ENCODE measurements around the gene IRF2. TPM values are rescaled to one million over a fixed set of nuclear protein-coding genes. Genes with fewer than 3 reads are reported as not detected.

IRF2 gene
- total and polyA plus RNA-seq, 2 of the 8 experiments (the other 6 are each of a cell fraction or from before 2014, with no cell fraction given), result 13.8 to 17.0 TPM

DNA sequence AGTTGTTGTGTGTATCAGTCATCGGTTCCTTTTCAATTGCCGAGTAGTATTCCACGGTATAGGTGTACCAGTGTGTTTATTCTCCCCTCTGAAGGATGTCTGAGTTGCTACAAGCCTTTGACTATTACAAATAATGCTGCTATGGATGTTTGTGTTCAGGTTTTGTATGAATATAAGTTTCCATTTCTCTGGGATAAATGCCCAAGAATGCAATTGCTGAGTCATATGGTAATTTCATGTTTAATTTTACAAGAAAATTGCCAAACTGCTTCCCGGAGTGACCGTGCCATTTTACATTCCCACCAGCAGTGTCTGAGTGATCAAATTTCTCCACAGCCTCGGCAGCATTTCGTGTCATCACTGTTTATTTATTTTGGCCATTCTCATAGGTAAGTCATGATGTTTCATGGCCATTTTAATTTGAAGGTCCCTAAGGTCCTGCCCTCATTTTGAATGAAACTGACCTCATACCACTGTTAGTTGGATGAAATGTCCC lies 73.9 kb downstream of the IRF2 start:
- DNase-seq (ENCODE audit: low read depth in 1 of 2, low spot score in 2 of 2) (no peak), FAIRE-seq (no peak)
- H3K18ac ChIP-seq (ENCODE audit: extremely low read depth, low read length), result no peak overlapping the region
- no peak overlapping the region for H2BK5ac ChIP-seq (ENCODE audit: low read depth, low read length)
- H3K9me3 ChIP-seq (ENCODE audit: insufficient read depth in 2 of 2, low read depth in 1 of 2, low read length in 1 of 2), result no peaks in the 10 kb centered on the region
- 94% methylated on average over 7 of the region's 7 CpGs; no CpG with 5 or more reads in 1 of the 2 experiments for WGBS, 2 experiments (ENCODE audit: extremely low coverage in 1 of 2, insufficient coverage in 1 of 2, insufficient read length in 1 of 2, insufficient replicate concordance in 2 of 2, low coverage in 1 of 2, low lambda C conversion rate in 2 of 2, missing lambda C conversion rate in 1 of 2)
- peaks cover 2 to 9% (median 4%) of the 10 kb centered on the region in 4 experiments; a peak in 5 of 8 replicates for H3K36me3 ChIP-seq (ENCODE audit: control insufficient read depth in 2 of 4, insufficient read depth in 4 of 4, low read length in 3 of 4)
- POLR2A ChIA-PET (ENCODE audit: partially characterized antibody), result interaction anchor here (1.6 kb wide), 1 partner anchor 10 kb away, joined by 7 read pairs; no protein-coding TSS in a partner anchor
- no peaks in the 10 kb centered on the region for H3K79me1 ChIP-seq (ENCODE audit: low read depth, low read length)
- H3K14ac ChIP-seq (ENCODE audit: insufficient read length), result no peak overlapping the region
- peaks cover 13 to 29% (median 17%) of the 10 kb centered on the region in 4 experiments for H3K4me1 ChIP-seq (replicated peaks in 1 of 4; ENCODE audit: control insufficient read depth in 3 of 4, insufficient read depth in 4 of 4, low read length in 3 of 4)
- no peak overlapping the region for H3K4me3 ChIP-seq (ENCODE audit: extremely low read depth in 1 of 4, insufficient read depth in 2 of 4, low read depth in 3 of 4, low read length in 4 of 4)
- no peak overlapping the region for H2BK12ac ChIP-seq (ENCODE audit: low read depth, low read length)
- H3K4ac ChIP-seq (replicated peaks; ENCODE audit: insufficient read length, low read depth, low read length), result no peak overlapping the region
- H4K91ac ChIP-seq (replicated peaks; ENCODE audit: insufficient read length, low read length), result no peak overlapping the region
- no peak overlapping the region for H3K56ac ChIP-seq (replicated peaks; ENCODE audit: insufficient read length, low read depth, low read length)
- no peaks in the 10 kb centered on the region for H3K79me2 ChIP-seq (ENCODE audit: control insufficient read depth in 1 of 2, insufficient read depth in 2 of 2, low read length in 2 of 2)
- no peaks in the 10 kb centered on the region for H3K23me2 ChIP-seq (ENCODE audit: low read depth, low read length)
- no peak overlapping the region for H3K27ac ChIP-seq (ENCODE audit: low read depth, low read length)
- no peak overlapping the region for H4K5ac ChIP-seq (ENCODE audit: insufficient read length, low read depth, low read length)
- H2BK15ac ChIP-seq (ENCODE audit: low read length), result no peak overlapping the region
- no peak overlapping the region for H3K23ac ChIP-seq (ENCODE audit: insufficient read length)
- H2BK20ac ChIP-seq (ENCODE audit: low read length), result no peak overlapping the region
- H3K27me3 ChIP-seq (replicated peaks in 1 of 4; ENCODE audit: control insufficient read depth in 3 of 4, extremely low read depth in 1 of 4, insufficient read depth in 3 of 4, low read length in 3 of 4), result no peaks in the 10 kb centered on the region
- no peaks in the 10 kb centered on the region for H4K20me1 ChIP-seq (replicated peaks in 1 of 2; ENCODE audit: control insufficient read depth in 1 of 2, insufficient read depth in 2 of 2, low read length in 2 of 2)
- H4K8ac ChIP-seq (ENCODE audit: extremely low read depth, insufficient read depth, low read length), result no peak overlapping the region
- H2AK5ac ChIP-seq (ENCODE audit: low read depth, low read length), result no peak overlapping the region
- no peak overlapping the region for H2AFZ ChIP-seq (ENCODE audit: low read length)
- no peak overlapping the region for H3K4me2 ChIP-seq (ENCODE audit: insufficient read depth in 1 of 2, low read depth in 2 of 2, low read length in 2 of 2)
- CTCF ChIA-PET (ENCODE audit: partially characterized antibody), result no interaction called here
- no peak overlapping the region for H2BK120ac ChIP-seq (replicated peaks; ENCODE audit: low read depth, low read length)
- no peak overlapping the region for H3K9ac ChIP-seq (replicated peaks in 1 of 4; ENCODE audit: extremely low read depth in 1 of 4, low read depth in 3 of 4, low read length in 3 of 4)
- TF ChIP-seq SUZ12 (IDR thresholded peaks at IDR 0.05; ENCODE audit: low read length), result no peak
- TF ChIP-seq TAF1 (IDR thresholded peaks at IDR 0.05; ENCODE audit: low read depth, low read length), result no peak
- no peak for TF ChIP-seq CBX8 (IDR thresholded peaks at IDR 0.05; ENCODE audit: borderline replicate concordance, low read depth, low read length)
- no peak for TF ChIP-seq CEBPB (IDR thresholded peaks at IDR 0.05; ENCODE audit: low read depth, low read length)
- TF ChIP-seq GTF2F1 (IDR thresholded peaks at IDR 0.05; ENCODE audit: borderline replicate concordance, low read depth, low read length), result no peak
- TF ChIP-seq BACH1 (IDR thresholded peaks at IDR 0.05; ENCODE audit: low read length), result no peak
- no peak for TF ChIP-seq CBX5 (IDR thresholded peaks at IDR 0.05; ENCODE audit: low read depth, low read length)
- no peak for TF ChIP-seq FOSL1 (IDR thresholded peaks at IDR 0.05; ENCODE audit: insufficient read depth, low read depth, low read length)
- no peak for TF ChIP-seq SIN3A (conservative IDR thresholded peaks at IDR 0.05 in 1 of 2, IDR thresholded peaks at IDR 0.05 in 1 of 2; ENCODE audit: low read depth in 1 of 2, low read length in 2 of 2)
- TF ChIP-seq, protein P1, sequence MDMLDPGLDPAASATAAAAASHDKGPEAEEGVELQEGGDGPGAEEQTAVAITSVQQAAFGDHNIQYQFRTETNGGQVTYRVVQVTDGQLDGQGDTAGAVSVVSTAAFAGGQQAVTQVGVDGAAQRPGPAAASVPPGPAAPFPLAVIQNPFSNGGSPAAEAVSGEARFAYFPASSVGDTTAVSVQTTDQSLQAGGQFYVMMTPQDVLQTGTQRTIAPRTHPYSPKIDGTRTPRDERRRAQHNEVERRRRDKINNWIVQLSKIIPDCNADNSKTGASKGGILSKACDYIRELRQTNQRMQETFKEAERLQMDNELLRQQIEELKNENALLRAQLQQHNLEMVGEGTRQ (IDR thresholded peaks at IDR 0.05; ENCODE audit: low read length), result no peak
- TF ChIP-seq SIRT6 (IDR thresholded peaks at IDR 0.05; ENCODE audit: low read length), result no peak
- no peak for TF ChIP-seq SP2 (IDR thresholded peaks at IDR 0.05; ENCODE audit: low read length)
- TF ChIP-seq POLR2AphosphoS5 (IDR thresholded peaks at IDR 0.05; ENCODE audit: low read depth, low read length), result no peak
